ENCODE results near the gene KIAA1755. TPM values are rescaled to one million over a fixed set of nuclear protein-coding genes. Genes with fewer than 3 reads are reported as not detected.
A peak's percentile ranks its signal among the peaks of the same experiment; 100 is the strongest.

The KIAA1755 gene
- total and polyA plus RNA-seq, 2 of the 4 experiments (the other 2 are of a cell fraction): 2.5 to 5.1 TPM

- H2BK15ac ChIP-seq (ENCODE audit: low read depth, low read length): peak overlapping the region; percentile 82; the same call in 1 of the 3 replicates
- H3K9me3 ChIP-seq (ENCODE audit: control insufficient read depth, insufficient read depth, low read length): no peaks in the 10 kb centered on the region
- no peak overlapping the region for H3K4me3 ChIP-seq (ENCODE audit: insufficient read depth, low read depth, low read length)
- peak overlapping the region; percentile 76 for H2BK120ac ChIP-seq (ENCODE audit: low read depth, low read length)
- POLR2A ChIA-PET (ENCODE audit: unreplicated experiment): no interaction called here
- peak overlapping the region; percentile 31; the same call in 1 of the 2 replicates for H3K27ac ChIP-seq (ENCODE audit: insufficient read depth, low read length)
- no peak overlapping the region for H2AK9ac ChIP-seq (replicated peaks; ENCODE audit: low read depth, low read length, poor library complexity)
- in situ Hi-C loops (cut with MboI; ENCODE audit: low sequenced_read_pairs) (no loop called here), dilution Hi-C loops (cut with HindIII; ENCODE audit: low sequenced_read_pairs, unreplicated experiment) (no loop called here), intact Hi-C loops (cut with micrococcal nuclease) (no loop called here)
- TF ChIP-seq FOS (IDR thresholded peaks at IDR 0.05; ENCODE audit: low read depth, low read length): no peak
- TF ChIP-seq ELK1 (IDR thresholded peaks at IDR 0.05; ENCODE audit: borderline replicate concordance, low read depth, low read length): no peak
- TF ChIP-seq POLR2A (IDR thresholded peaks at IDR 0.05; ENCODE audit: low read depth, low read length): no peak
- TF ChIP-seq RAD21 (IDR thresholded peaks at IDR 0.05; ENCODE audit: low read length): no peak
- no peak for TF ChIP-seq SMC3 (IDR thresholded peaks at IDR 0.05; ENCODE audit: low read depth, low read length)
- no peak for TF ChIP-seq MAZ (IDR thresholded peaks at IDR 0.05; ENCODE audit: borderline replicate concordance, low read depth, low read length)
- TF ChIP-seq RFX5 (IDR thresholded peaks at IDR 0.05; ENCODE audit: low read depth, low read length): no peak
- TF ChIP-seq USF2 (IDR thresholded peaks at IDR 0.05; ENCODE audit: low read depth, low read length): no peak
- peak overlapping the region; percentile 71; the same call in 1 of the 2 replicates for H3K18ac ChIP-seq (ENCODE audit: low read depth, low read length)
- H2AK5ac ChIP-seq (ENCODE audit: low read depth, low read length): peak overlapping the region; percentile 50
- H2AFZ ChIP-seq (replicated peaks; ENCODE audit: low read length, poor library complexity): peak overlapping the region; percentile 67
- no TSS peak for BruUV-seq (replicated peaks)
- ATAC-seq (ENCODE audit: low read depth): peak; percentile 18; the same call in 1 of the 2 replicates
- peak overlapping the region; percentile 63; the same call in 1 of the 2 replicates for H4K91ac ChIP-seq (ENCODE audit: insufficient read depth, low read depth, low read length)
- H2BK5ac ChIP-seq (ENCODE audit: low read depth, low read length, poor library complexity, severe bottlenecking): peak overlapping the region; percentile 60
- H3K14ac ChIP-seq (replicated peaks; ENCODE audit: low read depth, low read length): peak overlapping the region; percentile 74
- H3K9me1 ChIP-seq (ENCODE audit: insufficient read depth, low read length): peaks cover 11% of the 10 kb centered on the region
- peak overlapping the region; percentile 31; the same call in 1 of the 2 replicates for H3K9ac ChIP-seq (ENCODE audit: low read depth, low read length)
- DNase-seq: peak; percentile 59
- H3K79me1 ChIP-seq (ENCODE audit: low read depth in 1 of 2, low read length in 2 of 2): peaks cover 3 to 20% of the 10 kb centered on the region in 2 experiments; a peak in 3 of 4 replicates
- H3K23ac ChIP-seq (ENCODE audit: low read depth, low read length): no peak overlapping the region
- H4K5ac ChIP-seq (ENCODE audit: low read depth, low read length): peak overlapping the region; percentile 15; the same call in 1 of the 2 replicates
- H4K8ac ChIP-seq (ENCODE audit: low read depth in 2 of 2, low read length in 2 of 2): peak overlapping the region; percentile 32 to 62; a peak in 2 of 4 replicates
- H3K36me3 ChIP-seq (ENCODE audit: control insufficient read depth, insufficient read depth, low read length): 0 out of 2 replicates have a peak, but pooled peaks cover 2% of the 10 kb centered on the region
- CTCF ChIA-PET: no interaction called here
- H3K56ac ChIP-seq (ENCODE audit: extremely low read depth, insufficient read depth, low read length): no peak overlapping the region
- peak overlapping the region; percentile 11; the same call in 1 of the 2 replicates for H3K4me2 ChIP-seq (ENCODE audit: low read depth, low read length)
- peaks cover 31% of the 10 kb centered on the region for H3K4me1 ChIP-seq (ENCODE audit: control insufficient read depth, insufficient read depth, low read length)
- peak overlapping the region; percentile 82 for H2BK20ac ChIP-seq (ENCODE audit: low read depth, low read length)
- WGBS, 2 experiments (ENCODE audit: extremely low coverage in 2 of 2, insufficient read length in 1 of 2): 38% methylated on average over 4 of the region's 5 CpGs; no CpG with 5 or more reads in 1 of the 2 experiments
- peak overlapping the region; percentile 81 for H3K4ac ChIP-seq (ENCODE audit: low read depth, low read length)
- H3K27me3 ChIP-seq (ENCODE audit: control insufficient read depth, insufficient read depth, low read length): no peaks in the 10 kb centered on the region
- H4K20me1 ChIP-seq (ENCODE audit: insufficient read depth, low read length): no peaks in the 10 kb centered on the region
These were observed 5.1 kb downstream of the KIAA1755 start for GRCh38 chr20:38255393-38255792.

Measured in IMR-90 (cell line).